Inflammatory macrophage (primary cell): Measurements from ENCODE around the gene TMEM92.
"Not testable (repeated sequence)": the region's sequence is repeated elsewhere in the genome, so short reads cannot be mapped to it uniquely, and the experiment has no call there.

Experiments used
- DNase-seq, 2 donors: peaks; one replicate each; pipeline ENCODE4 v3.0.0-alpha.2; 2020 to 2022

TMEM92 gene

GRCh38 chr17:50301891-50302584, 27.8 kb downstream of the TMEM92 start:
- DNase-seq: no peak

GRCh38 chr17:50303051-50303450, 28.8 kb downstream of the TMEM92 start:
- no peak for DNase-seq

- no peak for DNase-seq
Measured at GRCh38 chr17:50303596-50303995, 29.3 kb downstream of the TMEM92 start.

- DNase-seq: peak in 1 of 2 donors; percentile 6
Measured at GRCh38 chr17:50304781-50305404, 30.6 kb downstream of the TMEM92 start.

GRCh38 chr17:50307654-50308053, 33.4 kb downstream of the TMEM92 start:
- DNase-seq: no peak

- no peak for DNase-seq
Measured at GRCh38 chr17:50308666-50309065, 34.4 kb downstream of the TMEM92 start.

GRCh38 chr17:50310455-50311111, 36.3 kb downstream of the TMEM92 start:
- DNase-seq: no peak

GRCh38 chr17:50311112-50311460, 36.8 kb downstream of the TMEM92 start:
- DNase-seq: no peak

GRCh38 chr17:50311483-50311882, 37.2 kb downstream of the TMEM92 start:
- DNase-seq: no peak

- DNase-seq: no peak
Measured at GRCh38 chr17:50312308-50312707, 38.0 kb downstream of the TMEM92 start.

GRCh38 chr17:50314456-50315011, 40.3 kb downstream of the TMEM92 start:
- no peak for DNase-seq

- DNase-seq: no peak
Measured at GRCh38 chr17:50316016-50316587, 41.8 kb downstream of the TMEM92 start.

GRCh38 chr17:50316660-50317059, 42.4 kb downstream of the TMEM92 start:
- not testable (repeated sequence) for DNase-seq

GRCh38 chr17:50317121-50317520, 42.9 kb downstream of the TMEM92 start:
- DNase-seq: no peak

GRCh38 chr17:50318501-50319285, 44.4 kb downstream of the TMEM92 start:
- no peak for DNase-seq

- no peak for DNase-seq
Measured at GRCh38 chr17:50319306-50320004, 45.2 kb downstream of the TMEM92 start.

- no peak for DNase-seq
Measured at GRCh38 chr17:50322271-50322670, 48.0 kb downstream of the TMEM92 start.

GRCh38 chr17:50323060-50323459, 48.8 kb downstream of the TMEM92 start:
- DNase-seq: no peak

- no peak for DNase-seq
Measured at GRCh38 chr17:50325906-50326305, 51.6 kb downstream of the TMEM92 start.

- DNase-seq: no peak
Measured at GRCh38 chr17:50326831-50327364, 52.6 kb downstream of the TMEM92 start.
